Memory B cell (primary cell): ENCODE results near the gene RPS27.
"Not testable (repeated sequence)": the region's sequence is repeated elsewhere in the genome, so short reads cannot be mapped to it uniquely, and the experiment has no call there.

ENCODE experiments used
- ATAC-seq: fragments of 150-1000 bp; cut with Tn5 transposase; 2 replicates; pipeline ENCODE4 v1.10.0; 2021; ENCODE audit warnings: low read depth, mild to moderate bottlenecking, moderate library complexity
- DNase-seq, 2 donors: peaks; one replicate each; pipeline ENCODE4 v3.0.0; 2022; ENCODE audit warnings: low spot score in 2 of 2
- H3K27ac Mint-ChIP-seq: one replicate; pipeline ENCODE4 v1.8.0; 2022; ENCODE audit warnings: mild to moderate bottlenecking, moderate library complexity, mixed read lengths
- H3K27me3 Mint-ChIP-seq: one replicate; pipeline ENCODE4 v1.8.0; 2022; ENCODE audit warnings: mixed read lengths
- H3K36me3 Mint-ChIP-seq: one replicate; pipeline ENCODE4 v1.8.0; 2022; ENCODE audit warnings: mild to moderate bottlenecking, mixed read lengths
- H3K4me1 Mint-ChIP-seq: one replicate; pipeline ENCODE4 v1.8.0; 2022; ENCODE audit warnings: mixed read lengths
- H3K4me3 Mint-ChIP-seq: one replicate; pipeline ENCODE4 v1.8.0; 2022; ENCODE audit warnings: mild to moderate bottlenecking, moderate library complexity, mixed read lengths
- H3K9me3 Mint-ChIP-seq: one replicate; pipeline ENCODE4 v1.8.0; 2022; ENCODE audit warnings: mixed read lengths

Gene RPS27

DNA sequence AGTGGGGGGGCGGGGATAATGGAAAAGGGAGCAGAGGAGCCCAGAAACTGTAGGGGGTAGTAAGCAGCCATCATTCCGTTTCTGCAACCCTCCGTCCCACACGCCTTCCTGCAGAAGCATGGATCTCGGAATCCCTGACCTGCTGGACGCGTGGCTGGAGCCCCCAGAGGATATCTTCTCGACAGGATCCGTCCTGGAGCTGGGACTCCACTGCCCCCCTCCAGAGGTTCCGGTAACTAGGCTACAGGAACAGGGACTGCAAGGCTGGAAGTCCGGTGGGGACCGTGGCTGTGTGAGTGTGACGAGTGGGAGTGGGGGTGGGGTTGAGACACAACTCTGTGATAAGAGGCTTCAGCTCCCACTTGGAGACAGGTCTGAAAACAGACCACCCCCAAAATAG, 22.2 kb upstream of the RPS27 start:
- Mint-ChIP-seq H3K4me3 (peak overlapping the region; percentile 98), H3K9me3 (no peaks in the 10 kb centered on the region), H3K27ac (peak overlapping the region; percentile 96), H3K27me3 (no peaks in the 10 kb centered on the region), H3K36me3 (no peaks in the 10 kb centered on the region), H3K4me1 (peaks cover 33% of the 10 kb centered on the region)
- DNase-seq (no peak), ATAC-seq (no peak)

DNA sequence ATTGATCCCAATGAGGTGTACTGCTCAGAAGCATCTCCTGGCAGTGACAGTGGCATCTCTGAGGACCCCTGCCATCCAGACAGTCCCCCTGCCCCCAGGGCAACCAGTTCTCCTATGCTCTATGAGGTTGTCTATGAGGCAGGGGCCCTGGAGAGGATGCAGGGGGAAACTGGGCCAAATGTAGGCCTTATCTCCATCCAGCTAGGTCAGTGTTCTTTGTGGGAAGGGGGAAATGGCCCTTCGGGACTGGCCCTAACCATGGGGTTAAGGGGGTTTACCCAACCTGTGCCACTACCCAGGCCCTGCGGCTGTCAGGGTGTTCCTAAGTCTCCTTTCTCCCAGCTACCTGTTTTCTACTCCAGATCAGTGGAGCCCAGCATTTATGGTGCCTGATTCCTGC, 21.6 kb upstream of the RPS27 start:
- Mint-ChIP-seq H3K4me1 (peaks cover 28% of the 10 kb centered on the region), H3K36me3 (peaks cover under 1% of the 10 kb centered on the region), H3K27ac (no peak overlapping the region), H3K27me3 (no peaks in the 10 kb centered on the region), H3K9me3 (no peaks in the 10 kb centered on the region), H3K4me3 (peak overlapping the region; percentile 31)
- ATAC-seq (no peak), DNase-seq (no peak)

DNA sequence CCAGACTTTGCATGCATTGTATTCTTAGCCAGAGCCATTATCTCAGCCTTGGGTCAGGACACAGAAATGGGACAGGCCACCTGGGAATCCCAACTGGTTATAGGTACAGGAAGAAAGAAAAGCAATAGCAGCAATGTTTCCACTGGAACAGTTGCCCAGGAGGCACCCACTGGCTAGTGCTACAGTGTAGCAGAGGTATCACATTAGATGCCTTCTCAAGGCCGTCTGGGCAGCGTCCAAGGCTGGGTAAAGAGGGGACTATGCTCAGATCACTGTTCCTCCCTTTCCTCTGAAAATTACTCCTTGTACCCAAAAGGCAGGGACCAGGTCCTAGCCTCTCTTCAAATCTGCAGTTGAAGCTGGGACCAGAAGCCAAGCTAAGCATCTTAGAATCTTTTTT, 20.2 kb upstream of the RPS27 start:
- Mint-ChIP-seq H3K27ac (no peak overlapping the region), H3K9me3 (no peaks in the 10 kb centered on the region), H3K36me3 (peaks cover 4% of the 10 kb centered on the region), H3K27me3 (no peaks in the 10 kb centered on the region), H3K4me3 (no peak overlapping the region), H3K4me1 (peaks cover 27% of the 10 kb centered on the region)
- ATAC-seq = no peak
- DNase-seq = no peak

DNA sequence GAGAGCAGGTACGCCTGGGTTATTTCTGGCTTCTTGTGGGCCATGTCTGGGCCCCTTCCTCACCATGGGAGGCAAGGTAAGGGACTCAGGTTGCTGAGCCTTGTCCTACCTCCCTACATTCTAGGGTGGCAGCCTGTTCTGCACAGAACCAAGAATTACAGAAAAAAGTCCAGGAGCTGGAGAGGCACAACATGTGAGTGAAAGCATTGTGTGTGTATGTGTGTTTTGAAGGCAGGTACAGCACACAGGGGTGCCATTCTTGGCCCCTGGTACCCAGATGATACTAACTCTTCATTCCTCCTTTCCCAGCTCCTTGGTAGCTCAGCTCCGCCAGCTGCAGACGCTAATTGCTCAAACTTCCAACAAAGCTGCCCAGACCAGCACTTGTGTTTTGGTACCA, 17.5 kb upstream of the RPS27 start:
- ATAC-seq (no peak), DNase-seq (no peak)
- Mint-ChIP-seq H3K4me3 (no peak overlapping the region), H3K9me3 (no peaks in the 10 kb centered on the region), H3K27ac (peak overlapping the region; percentile 32), H3K36me3 (peaks cover 8% of the 10 kb centered on the region), H3K27me3 (no peaks in the 10 kb centered on the region), H3K4me1 (peaks cover 34% of the 10 kb centered on the region)

DNA sequence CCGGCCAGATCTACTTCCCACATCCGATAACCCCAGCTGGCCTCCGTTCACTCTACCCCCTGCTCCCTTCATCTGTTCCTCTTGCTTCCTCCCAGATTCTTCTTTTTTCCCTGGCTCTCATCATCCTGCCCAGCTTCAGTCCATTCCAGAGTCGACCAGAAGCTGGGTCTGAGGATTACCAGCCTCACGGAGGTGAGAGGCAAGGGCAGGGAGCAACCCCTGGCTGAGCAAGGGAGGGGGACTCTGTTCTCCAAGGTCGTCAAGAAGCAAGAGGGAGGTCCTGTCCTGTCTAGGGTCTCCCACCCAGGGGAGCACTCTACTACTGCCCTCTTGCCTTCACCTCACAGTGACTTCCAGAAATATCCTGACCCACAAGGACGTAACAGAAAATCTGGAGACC, 17.0 kb upstream of the RPS27 start:
- H3K9me3 Mint-ChIP-seq = no peaks in the 10 kb centered on the region
- peaks cover 8% of the 10 kb centered on the region for H3K36me3 Mint-ChIP-seq
- no peak for DNase-seq
- H3K27ac Mint-ChIP-seq = peak overlapping the region; percentile 32
- H3K4me3 Mint-ChIP-seq = no peak overlapping the region
- ATAC-seq = no peak
- no peaks in the 10 kb centered on the region for H3K27me3 Mint-ChIP-seq
- H3K4me1 Mint-ChIP-seq = peaks cover 32% of the 10 kb centered on the region

DNA sequence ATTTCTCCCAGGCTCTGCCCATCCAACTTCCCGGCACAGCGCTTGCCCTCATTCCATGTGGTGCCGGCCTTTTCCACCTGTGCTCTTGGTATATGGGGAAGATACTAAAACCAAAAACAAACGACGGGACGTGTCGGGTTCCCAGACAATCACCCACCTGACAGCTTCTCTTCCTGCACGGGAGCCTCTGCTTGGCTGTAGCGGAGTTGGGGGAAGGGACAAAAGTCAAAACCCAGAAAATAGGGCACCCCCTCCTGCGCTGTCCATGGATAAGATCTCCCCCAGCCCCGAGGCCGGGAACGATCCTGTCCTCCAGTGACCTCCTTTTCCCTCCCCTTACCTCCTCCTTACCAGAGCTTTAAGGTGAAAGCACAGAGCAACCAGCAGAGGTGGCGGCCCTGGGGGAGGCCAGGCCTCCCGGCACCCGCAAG, 13.7 kb upstream of the RPS27 start:
- Mint-ChIP-seq H3K36me3 (peaks cover 8% of the 10 kb centered on the region), H3K27ac (peak overlapping the region; percentile 86), H3K27me3 (no peaks in the 10 kb centered on the region), H3K4me3 (peak overlapping the region; percentile 96), H3K9me3 (no peaks in the 10 kb centered on the region), H3K4me1 (peaks cover 30% of the 10 kb centered on the region)
- DNase-seq (no peak), ATAC-seq (no peak)

DNA sequence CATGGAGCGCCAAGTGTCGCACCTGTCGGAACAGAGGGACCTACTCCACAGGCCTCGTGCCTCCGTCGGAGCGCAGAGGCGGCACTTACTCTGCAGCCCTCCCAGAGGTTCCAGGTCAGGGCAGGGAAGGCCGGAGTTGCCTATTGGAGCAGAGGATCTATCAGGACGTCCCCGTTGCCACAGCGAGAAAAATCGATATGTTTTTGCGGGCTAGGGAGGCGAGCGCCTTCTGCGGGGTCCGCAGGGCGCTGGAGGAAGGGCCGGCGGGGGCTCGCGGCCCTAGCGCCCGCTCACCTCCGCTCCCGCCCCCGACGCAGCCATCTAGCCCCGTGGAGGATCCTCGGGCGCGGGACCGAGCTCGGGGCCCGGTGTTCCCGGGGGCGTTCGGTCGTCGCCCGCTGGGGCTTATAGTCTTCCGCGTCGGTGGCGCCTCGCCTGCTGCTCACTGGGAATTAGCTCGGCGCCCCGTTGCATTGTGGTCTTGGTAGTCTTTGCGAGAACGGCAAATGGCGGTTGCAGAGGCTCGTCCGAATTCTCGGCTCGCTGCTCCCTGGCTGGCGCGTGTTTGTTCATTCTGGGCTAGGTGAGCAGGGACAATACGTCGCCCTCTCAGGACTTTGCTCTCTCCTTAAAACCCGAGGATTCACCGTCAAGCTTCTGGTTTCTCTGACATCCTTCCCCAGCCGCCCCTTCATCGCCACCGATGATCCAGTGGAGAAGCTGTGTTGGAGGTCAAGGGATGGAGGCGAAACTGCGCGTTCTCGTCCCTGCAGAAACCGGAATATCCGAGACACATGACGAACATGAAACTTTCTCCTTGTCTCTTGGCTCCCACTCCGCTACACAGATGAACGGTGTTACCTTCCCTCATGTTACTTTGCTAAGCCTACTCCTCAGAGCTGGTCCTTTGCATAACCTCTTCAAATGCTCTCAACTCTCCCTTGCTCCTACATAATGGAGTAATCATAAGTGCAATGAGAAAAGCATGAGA, 13.0 kb upstream of the RPS27 start, which contains the start of gene JTB:
TSS of gene JTB (minus strand) at position 425 of the 991 bp plus-strand sequence. CDS start at position 3, 422 bp downstream.
- H3K36me3 Mint-ChIP-seq = peaks cover 8% of the 10 kb centered on the region
- H3K9me3 Mint-ChIP-seq = no peaks in the 10 kb centered on the region
- peak; percentile 97 for ATAC-seq
- H3K4me1 Mint-ChIP-seq = peaks cover 27% of the 10 kb centered on the region
- peak within 1 kb of the TSS; percentile 96 for H3K4me3 Mint-ChIP-seq
- H3K27me3 Mint-ChIP-seq = no peaks in the 10 kb centered on the region
- DNase-seq = peak; percentile 60 to 70
- peak within 1 kb of the TSS; percentile 86 for H3K27ac Mint-ChIP-seq

DNA sequence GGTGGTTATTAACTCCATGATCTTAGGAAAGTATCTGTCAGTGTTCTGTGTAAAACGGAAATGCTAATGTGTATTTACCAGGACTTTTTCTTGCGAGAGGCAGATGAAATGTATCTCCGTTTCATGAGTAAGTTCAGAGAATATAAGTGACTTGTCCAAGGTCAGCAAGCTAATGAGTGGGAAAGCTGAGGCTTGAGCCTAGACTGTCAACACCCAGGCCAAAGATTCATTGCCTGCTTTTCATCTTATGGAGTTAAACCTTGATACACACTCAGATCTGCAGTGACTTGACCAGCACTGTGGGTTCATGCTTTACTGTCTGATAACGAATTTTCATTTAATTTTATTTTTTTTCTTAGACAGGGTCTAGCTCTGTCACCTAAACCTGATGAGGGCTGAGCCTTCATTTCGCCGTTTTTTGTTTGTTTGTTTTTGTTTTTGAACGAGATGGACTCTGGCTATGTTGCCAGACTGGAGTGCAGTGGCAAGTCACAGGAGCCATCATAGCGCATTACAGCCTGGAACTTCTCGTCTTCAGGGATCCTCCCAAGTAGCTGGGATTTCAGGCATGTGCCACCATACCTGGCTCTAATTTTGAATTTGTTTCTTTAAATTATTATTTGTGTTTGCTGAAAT, 12.2 kb upstream of the RPS27 start:
- ATAC-seq (no peak), DNase-seq (no peak)
- Mint-ChIP-seq H3K27me3 (no peaks in the 10 kb centered on the region), H3K27ac (peak overlapping the region; percentile 86), H3K36me3 (peaks cover 8% of the 10 kb centered on the region), H3K9me3 (no peaks in the 10 kb centered on the region), H3K4me1 (peaks cover 27% of the 10 kb centered on the region), H3K4me3 (peak overlapping the region; percentile 96)

DNA sequence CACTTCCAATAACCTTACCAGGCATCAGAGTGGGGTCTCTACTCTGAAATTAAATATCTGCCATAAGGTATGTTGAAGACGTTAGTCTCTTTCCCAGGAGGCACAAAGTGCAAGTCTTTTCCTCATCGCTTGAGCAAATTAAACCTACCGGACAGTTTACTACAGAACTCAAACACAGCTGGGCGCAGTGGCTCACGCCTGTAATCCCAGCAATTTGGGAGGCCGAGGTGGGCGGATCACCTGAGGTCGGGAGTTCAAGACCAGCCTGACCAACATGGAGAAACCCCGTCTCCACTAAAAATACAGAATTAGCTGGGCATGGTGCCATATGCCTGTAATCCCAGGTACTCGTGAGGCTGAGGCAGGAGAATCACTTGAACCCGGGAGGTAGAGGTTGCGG, 11.5 kb upstream of the RPS27 start:
- Mint-ChIP-seq H3K4me3 (peak overlapping the region; percentile 96), H3K4me1 (peaks cover 26% of the 10 kb centered on the region)
- ATAC-seq, DNase-seq, H3K27ac Mint-ChIP-seq, H3K27me3 Mint-ChIP-seq, H3K36me3 Mint-ChIP-seq, H3K9me3 Mint-ChIP-seq: not testable (repeated sequence)

DNA sequence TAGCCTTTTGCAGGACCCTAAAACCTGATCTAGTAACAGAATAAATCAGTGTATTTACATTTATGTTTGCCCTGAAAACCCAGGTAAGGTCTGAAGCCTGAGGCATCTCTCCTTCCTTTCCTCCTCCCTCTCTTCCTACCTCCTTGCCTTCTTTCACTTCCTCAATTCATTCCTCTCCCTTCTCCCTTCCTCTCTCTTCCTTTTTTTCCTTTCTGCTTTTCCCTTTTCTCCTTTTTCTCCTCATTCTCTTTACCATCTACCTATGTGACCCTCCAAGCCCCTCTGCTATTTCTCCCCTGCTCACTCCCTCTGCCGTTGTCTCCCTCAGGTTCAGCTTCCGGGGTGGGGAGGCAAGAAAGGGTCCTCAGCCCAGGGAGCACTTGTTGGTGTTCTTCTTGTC, 8.8 kb upstream of the RPS27 start:
- H3K4me1 Mint-ChIP-seq = peaks cover 20% of the 10 kb centered on the region
- not testable (repeated sequence) for DNase-seq, H3K27ac Mint-ChIP-seq, H3K4me3 Mint-ChIP-seq, H3K9me3 Mint-ChIP-seq, ATAC-seq, H3K36me3 Mint-ChIP-seq, H3K27me3 Mint-ChIP-seq

DNA sequence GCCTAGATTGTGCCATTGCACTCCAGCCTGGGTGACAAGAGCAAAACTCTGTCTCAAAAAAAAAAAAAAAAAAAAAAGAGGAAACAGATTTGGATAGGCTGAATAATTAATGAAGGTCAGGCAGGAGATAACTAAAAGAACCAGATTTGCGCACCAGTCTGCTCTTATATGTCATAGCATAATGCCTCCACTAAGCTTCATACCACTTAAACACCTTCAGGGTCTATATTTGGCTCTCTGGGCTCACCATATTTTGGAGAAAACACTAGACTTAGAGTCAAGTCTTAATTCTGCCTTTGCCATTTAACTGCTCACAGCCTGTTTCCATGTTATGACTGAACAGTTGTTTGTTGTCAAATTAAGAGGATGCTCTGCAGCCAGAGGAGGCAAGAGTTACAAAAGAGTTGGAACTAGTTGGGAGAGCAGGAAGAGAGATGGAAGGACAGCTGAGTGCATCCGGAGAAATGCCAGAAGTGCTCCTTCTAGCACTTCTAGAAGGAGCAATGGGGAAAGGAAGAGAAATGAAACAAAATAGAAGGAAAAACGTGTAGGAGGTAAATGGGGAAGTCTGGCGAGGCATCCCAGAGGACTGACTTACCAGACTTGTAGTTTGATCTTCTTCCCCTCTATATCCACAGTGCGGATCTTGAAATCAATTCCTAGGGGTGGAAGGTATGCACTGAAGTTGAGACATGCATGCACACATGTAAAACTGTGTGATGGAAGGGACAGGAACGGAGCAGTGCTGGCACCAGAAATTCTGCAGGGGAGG, 6.3 kb upstream of the RPS27 start:
- H3K36me3 Mint-ChIP-seq = no peaks in the 10 kb centered on the region
- peaks cover 2% of the 10 kb centered on the region for H3K27me3 Mint-ChIP-seq
- no peak for ATAC-seq
- no peak overlapping the region for H3K27ac Mint-ChIP-seq
- no peak overlapping the region for H3K4me3 Mint-ChIP-seq
- peaks cover 13% of the 10 kb centered on the region for H3K4me1 Mint-ChIP-seq
- DNase-seq = no peak
- no peaks in the 10 kb centered on the region for H3K9me3 Mint-ChIP-seq

DNA sequence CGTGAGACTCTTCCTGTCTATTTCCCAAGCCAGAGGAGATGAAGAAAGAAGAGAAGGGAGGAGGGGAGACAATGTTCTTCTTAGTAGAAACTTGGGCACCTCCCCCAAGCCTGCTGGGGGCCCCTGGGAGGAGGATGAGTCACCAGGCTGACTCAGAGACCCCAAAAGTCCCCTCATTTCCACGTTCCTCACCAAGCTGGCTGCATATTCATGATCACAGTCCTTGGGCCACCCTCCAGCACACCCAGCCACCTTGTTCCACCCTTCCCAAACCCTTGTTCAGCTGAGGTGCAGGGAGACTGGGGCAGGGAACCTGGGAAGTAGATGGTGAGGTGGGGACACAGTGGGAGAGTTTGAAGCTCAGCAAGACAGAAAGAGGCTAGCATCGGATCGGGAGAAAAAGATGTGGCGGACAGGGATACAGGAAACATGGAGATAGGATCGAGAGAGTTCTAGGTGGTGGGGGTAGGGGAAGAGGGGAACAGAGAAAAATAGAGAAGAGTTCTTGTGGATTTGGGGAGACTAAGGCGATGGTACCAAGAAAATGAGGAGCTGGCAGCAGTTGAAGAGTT, 5.1 kb upstream of the RPS27 start:
- peak overlapping the region; percentile 15 for H3K27ac Mint-ChIP-seq
- H3K9me3 Mint-ChIP-seq = no peaks in the 10 kb centered on the region
- peak overlapping the region; percentile 58 for H3K4me3 Mint-ChIP-seq
- no peaks in the 10 kb centered on the region for H3K36me3 Mint-ChIP-seq
- peaks cover 2% of the 10 kb centered on the region for H3K27me3 Mint-ChIP-seq
- ATAC-seq (no peak), DNase-seq (no peak)
- peaks cover 17% of the 10 kb centered on the region for H3K4me1 Mint-ChIP-seq

DNA sequence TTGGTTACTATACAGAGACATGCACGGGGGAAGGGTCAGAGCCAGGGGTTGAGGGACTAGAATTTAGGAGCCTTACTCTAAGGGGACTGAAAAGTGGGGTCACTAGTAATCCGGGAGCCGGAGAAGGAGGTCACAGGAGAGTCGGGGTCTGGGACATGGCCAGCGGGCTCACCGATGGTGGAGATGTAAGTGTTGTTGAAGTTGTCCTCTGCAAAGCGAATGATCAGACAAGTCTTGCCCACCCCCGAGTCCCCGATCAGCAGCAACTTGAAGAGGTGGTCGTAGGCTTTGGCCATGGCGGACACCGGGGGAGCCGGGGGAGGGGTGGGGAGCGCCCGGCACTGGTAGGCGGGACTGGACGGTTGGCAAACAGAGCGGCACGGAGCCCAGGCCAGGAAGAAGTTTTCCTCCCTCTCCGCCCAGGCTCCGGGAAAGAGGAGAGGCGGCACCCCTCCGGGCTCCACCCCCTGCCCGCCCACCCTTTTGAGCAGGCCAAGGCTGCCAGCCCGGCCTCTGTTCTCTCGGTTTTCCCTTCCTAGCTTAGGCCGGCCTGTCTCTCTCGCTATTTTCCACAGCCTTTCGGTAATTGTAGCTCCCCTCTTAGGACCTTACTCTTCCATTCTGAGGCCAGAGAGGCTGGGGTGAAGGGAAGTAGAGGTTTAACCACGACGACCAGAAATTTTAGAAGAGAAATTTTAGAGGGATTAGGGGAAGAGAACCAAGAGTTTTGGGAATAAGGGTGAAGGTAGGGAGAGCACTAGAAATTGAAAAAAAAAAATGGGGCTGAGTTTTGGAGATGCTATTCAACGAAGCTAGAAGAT, 4.4 kb upstream of the RPS27 start, which contains the start of gene RAB13:
TSS of gene RAB13 (minus strand) at position 399 of the 821 bp plus-strand sequence. CDS start at position 296, 103 bp downstream.
- H3K4me1 Mint-ChIP-seq = peaks cover 19% of the 10 kb centered on the region
- no peak for DNase-seq
- peaks cover 2% of the 10 kb centered on the region for H3K27me3 Mint-ChIP-seq
- H3K4me3 Mint-ChIP-seq = peak within 1 kb of the TSS; percentile 74
- H3K9me3 Mint-ChIP-seq = no peaks in the 10 kb centered on the region
- H3K36me3 Mint-ChIP-seq = peaks cover 4% of the 10 kb centered on the region
- peak within 1 kb of the TSS; percentile 94 for H3K27ac Mint-ChIP-seq
- no peak for ATAC-seq
